ENCODE measurements around the gene HYAL3.
"Not testable (repeated sequence)": the region's sequence is repeated elsewhere in the genome, so short reads cannot be mapped to it uniquely, and the experiment has no call there.

HYAL3 gene

GRCh38 chr3:50312041-50312440 is 12.8 kb upstream of the HYAL3 start:
- not testable (repeated sequence) for DNase-seq

- no peak for DNase-seq
Measured at GRCh38 chr3:50304601-50305000, 5.4 kb upstream of the HYAL3 start.

- no peak for DNase-seq
Measured at GRCh38 chr3:50303013-50303815, 4.0 kb upstream of the HYAL3 start, which contains the start of gene HYAL1. TSS of gene HYAL1 (minus strand) at chr3:50303574. CDS start at chr3:50302956, 618 bp downstream.

- DNase-seq = no peak
Measured at GRCh38 chr3:50302095-50303012, 3.1 kb upstream of the HYAL3 start.

GRCh38 chr3:50300681-50301254 is 1.6 kb upstream of the HYAL3 start:
- DNase-seq = no peak

GRCh38 chr3:50299929-50300680 is 900 bp upstream of the HYAL3 start:
- DNase-seq = no peak

GRCh38 chr3:50299638-50299928 is 378 bp upstream of the HYAL3 start:
- no peak for DNase-seq

- DNase-seq = no peak
Measured at GRCh38 chr3:50297896-50298725, 1.1 kb downstream of the HYAL3 start.

GRCh38 chr3:50297384-50297775 is 1.8 kb downstream of the HYAL3 start:
- DNase-seq = no peak

GRCh38 chr3:50296721-50297383 is 2.4 kb downstream of the HYAL3 start:
- DNase-seq = no peak

- DNase-seq = no peak
Measured at GRCh38 chr3:50295553-50296431, 3.4 kb downstream of the HYAL3 start.

GRCh38 chr3:50294492-50295403 is 4.5 kb downstream of the HYAL3 start:
- DNase-seq = no peak

GRCh38 chr3:50294089-50294488 is 5.1 kb downstream of the HYAL3 start:
- DNase-seq = no peak

GRCh38 chr3:50293079-50293801 is 6.0 kb downstream of the HYAL3 start:
- no peak for DNase-seq

GRCh38 chr3:50292159-50293078 is 6.8 kb downstream of the HYAL3 start, which contains the start of gene IFRD2:
TSS of gene IFRD2 (minus strand) at chr3:50292429. CDS start at chr3:50292274, 155 bp downstream.
- DNase-seq = peak; percentile 90

- no peak for DNase-seq
Measured at GRCh38 chr3:50290161-50290641, 9.0 kb downstream of the HYAL3 start.

GRCh38 chr3:50289130-50289529 is 10.1 kb downstream of the HYAL3 start:
- no peak for DNase-seq

Measured in NK-92 treated with Interleukin-12 subunit alpha and Interleukin-12 subunit beta, amount 100 ng/mL, for 24 hours (cell line).